HepG2 (cell line): ENCODE data around the gene SMLR1. TPM values are rescaled to one million over a fixed set of nuclear protein-coding genes. Genes with fewer than 3 reads are reported as not detected.
A peak's percentile ranks its signal among the peaks of the same experiment; 100 is the strongest.

Source experiments
- BRCA1 ChIP-seq: sonication (generic); formaldehyde crosslinking; IDR thresholded peaks from 2 replicates; pipeline ENCODE4 v1.4.0; 2020; ENCODE audit warnings: missing genetic modification reagents
- GTF2F1 ChIP-seq: fragments of 150-350 bp; IDR thresholded peaks from 2 replicates; pipeline ENCODE4 v1.6.1; 2014; ENCODE audit warnings: low read length
- HINFP ChIP-seq: sonication (generic); formaldehyde crosslinking; IDR thresholded peaks from 2 replicates; pipeline ENCODE4 v1.4.0; 2020; ENCODE audit warnings: low read depth, mild to moderate bottlenecking, missing genetic modification reagents
- KAT8 ChIP-seq: IDR thresholded peaks from 2 replicates; pipeline ENCODE4 v1.6.1; 2016; ENCODE audit warnings: missing genetic modification reagents, missing compliant biosample characterization
- MED13 ChIP-seq: sonication (generic); formaldehyde crosslinking; IDR thresholded peaks from 2 replicates; pipeline ENCODE4 v1.5.0; 2020; ENCODE audit warnings: missing genetic modification reagents
- MTF1 ChIP-seq: sonication (generic); formaldehyde crosslinking; IDR thresholded peaks from 2 replicates; pipeline ENCODE4 v1.5.0; 2020; ENCODE audit warnings: missing genetic modification reagents
- NR0B2 ChIP-seq: sonication (generic); formaldehyde crosslinking; IDR thresholded peaks from 2 replicates; pipeline ENCODE4 v1.4.0; 2020; ENCODE audit warnings: mild to moderate bottlenecking, missing genetic modification reagents
- PLSCR1 ChIP-seq: sonication (generic); formaldehyde crosslinking; IDR thresholded peaks from 2 replicates; pipeline ENCODE4 v1.5.0; 2020; ENCODE audit warnings: missing genetic modification reagents, mild to moderate bottlenecking, borderline replicate concordance
- SMAD3 ChIP-seq: sonication (generic); formaldehyde crosslinking; IDR thresholded peaks from 2 replicates; pipeline ENCODE4 v1.4.0; 2020; ENCODE audit warnings: missing genetic modification reagents
- U2AF2 ChIP-seq: fragments of 200-400 bp; formaldehyde crosslinking; IDR thresholded peaks from 2 replicates; pipeline ENCODE4 v1.6.1; 2017; ENCODE audit warnings: low read depth, mild to moderate bottlenecking, low read length
- ZHX2 ChIP-seq, 2 experiments: sonication (generic) in 1 of 2; formaldehyde crosslinking in 1 of 2; IDR thresholded peaks; 2 replicates each; pipeline versions ENCODE4 v1.6.1 to v1.9.0; 2014 to 2022; ENCODE audit warnings: antibody characterized with exemption in 1 of 2, borderline replicate concordance in 1 of 2, inconsistent platforms in 1 of 2, low read depth in 1 of 2, missing genetic modification reagents in 1 of 2
- ZNF354B ChIP-seq: sonication (generic); formaldehyde crosslinking; IDR thresholded peaks from 2 replicates; pipeline ENCODE4 v1.8.0; 2022; ENCODE audit warnings: mild to moderate bottlenecking, missing genetic modification reagents
- ZNF431 ChIP-seq: sonication (generic); formaldehyde crosslinking; IDR thresholded peaks from 2 replicates; pipeline ENCODE4 v1.9.0; 2022; ENCODE audit warnings: missing genetic modification reagents, low read depth, mild to moderate bottlenecking, borderline replicate concordance
- ZNF496 ChIP-seq: sonication (generic); formaldehyde crosslinking; IDR thresholded peaks from 2 replicates; pipeline ENCODE4 v1.8.1; 2023; ENCODE audit warnings: mild to moderate bottlenecking, moderate library complexity, missing genetic modification reagents; ENCODE audit not compliant: insufficient replicate concordance
- ZNF749 ChIP-seq: sonication (generic); formaldehyde crosslinking; IDR thresholded peaks from 2 replicates; pipeline ENCODE4 v1.8.0; 2022; ENCODE audit warnings: mild to moderate bottlenecking, missing genetic modification reagents, moderate library complexity, borderline replicate concordance
- ZNF775 ChIP-seq: sonication (generic); formaldehyde crosslinking; IDR thresholded peaks from 2 replicates; pipeline ENCODE4 v1.4.0; 2020; ENCODE audit warnings: missing genetic modification reagents, mild to moderate bottlenecking, moderate library complexity, borderline replicate concordance
- ZUFSP ChIP-seq: sonication (generic); formaldehyde crosslinking; IDR thresholded peaks from 2 replicates; pipeline ENCODE4 v1.9.0; 2021; ENCODE audit warnings: missing genetic modification reagents, mild to moderate bottlenecking, borderline replicate concordance
- polyA plus RNA-seq, 8 experiments: library from polyadenylated mRNA; depleted of rRNA in 3 of 8; stranded (reverse) in 7 of 8; unstranded in 1 of 8; fragments of >200 nt; fragmentation: Illumina TruSeq in 4 of 8; extraction: Trizol in 4 of 8; gene quantifications; 2 replicates each; pipeline versions ENCODE4 v1.2.1 to v1.2.3, GENCODE V29; 2011 to 2016; ENCODE audit warnings: low read depth in 4 of 8, missing spikeins in 1 of 8, mixed read lengths in 1 of 8; ENCODE audit not compliant: insufficient read depth in 1 of 8
- total RNA-seq, 5 experiments: library from RNA; depleted of rRNA; stranded (reverse); fragments of >200 nt; fragmentation: Illumina TruSeq; extraction: Trizol; gene quantifications; 2 replicates each; pipeline ENCODE4 v1.2.3, GENCODE V29; 2016; ENCODE audit warnings: low read depth in 1 of 5

SMLR1 gene
- total and polyA plus RNA-seq, 2 of the 13 experiments (the other 11 are each of a cell fraction or from before 2014, with no cell fraction given) = 41.8 to 104 TPM

- TF ChIP-seq ZUFSP (CRISPR knock-in tag) = no peak
- no peak for TF ChIP-seq U2AF2
- TF ChIP-seq NR0B2 (CRISPR knock-in tag) = no peak
- TF ChIP-seq KAT8 (CRISPR knock-in tag) = peak; percentile 71; the same call in 1 of the 2 replicates
- no peak for TF ChIP-seq PLSCR1 (CRISPR knock-in tag)
- 0 out of 2 replicates have a peak, but pooled peaks have one; percentile 35 for TF ChIP-seq GTF2F1
- TF ChIP-seq HINFP (CRISPR knock-in tag) = no peak
- no peak for TF ChIP-seq ZNF496
- no peak; the same call in 1 of the 2 replicates for TF ChIP-seq ZNF354B
- TF ChIP-seq MED13 = peak; percentile 91; the same call in 1 of the 2 replicates
- TF ChIP-seq ZHX2 (IDR thresholded peaks at IDR 0.05; ENCODE audit: low read depth) = no peak
- peak; percentile 7; the same call in 1 of the 2 replicates for TF ChIP-seq ZHX2 (CRISPR knock-in tag; IDR thresholded peaks at IDR 0.05; ENCODE audit: borderline replicate concordance)
- peak; percentile 87; the same call in 1 of the 2 replicates for TF ChIP-seq ZNF749 (CRISPR knock-in tag)
- no peak for TF ChIP-seq MTF1 (CRISPR knock-in tag)
- peak; percentile 20; the same call in 1 of the 2 replicates for TF ChIP-seq SMAD3 (CRISPR knock-in tag)
- no peak for TF ChIP-seq ZNF431 (CRISPR knock-in tag)
- no peak; the same call in 1 of the 2 replicates for TF ChIP-seq ZNF775 (CRISPR knock-in tag)
- TF ChIP-seq BRCA1 (CRISPR knock-in tag) = no peak
Observed at GRCh38 chr6:130827247-130828149, at the start of gene SMLR1 (continued).
